Panc1 (cell line): ENCODE data around the gene FGF14.

Experiments
- CTCF ChIP-seq: fragments of 450-650 bp; IDR thresholded peaks from 2 replicates; pipeline ENCODE4 v1.5.1; 2017; ENCODE audit warnings: mild to moderate bottlenecking
- POLR2AphosphoS5 ChIP-seq: IDR thresholded peaks from 2 replicates; pipeline ENCODE4 v1.6.1; 2012; ENCODE audit warnings: mild to moderate bottlenecking, low read depth, low read length, moderate library complexity
- REST ChIP-seq, 2 experiments: IDR thresholded peaks; 2 replicates each; pipeline ENCODE4 v1.6.1; 2011 to 2012; ENCODE audit warnings: low read depth in 2 of 2, control low read depth in 1 of 2, low read length in 1 of 2, mild to moderate bottlenecking in 1 of 2, moderate library complexity in 1 of 2; ENCODE audit not compliant: insufficient read depth in 1 of 2

- no peak for TF ChIP-seq POLR2AphosphoS5
- TF ChIP-seq CTCF = no peak
- TF ChIP-seq REST (IDR thresholded peaks at IDR 0.05; ENCODE audit: insufficient read depth in 1 of 2, low read depth in 2 of 2, low read length in 1 of 2) = no peak
These were observed 151.4 kb downstream of the FGF14 start for GRCh38 chr13:102250448-102250847.
